Hepatocyte (in vitro differentiated cells): Measurements from ENCODE around the gene ABHD16A. TPM values are rescaled to one million over a fixed set of nuclear protein-coding genes. Genes with fewer than 3 reads are reported as not detected.

Source experiments
- DNase-seq: peaks from one replicate; pipeline ENCODE4 v3.0.0-alpha.2; 2016; ENCODE audit warnings: low spot score
- H2AFZ ChIP-seq: fragments of 200-600 bp; sonication (generic); 2 replicates; pipeline ENCODE4 v1.6.0; 2016; ENCODE audit warnings: antibody characterized with exemption, mild to moderate bottlenecking
- H3K27ac ChIP-seq: fragments of 200-600 bp; sonication (generic); 2 replicates; pipeline ENCODE4 v1.5.1; 2016; ENCODE audit warnings: mild to moderate bottlenecking
- H3K27me3 ChIP-seq: fragments of 200-600 bp; sonication (generic); 2 replicates; pipeline ENCODE4 v1.6.1; 2016
- H3K36me3 ChIP-seq: fragments of 200-600 bp; sonication (generic); replicated peaks from 2 replicates; pipeline ENCODE4 v1.5.1; 2016; ENCODE audit warnings: low read depth; ENCODE audit not compliant: insufficient read depth
- H3K4me1 ChIP-seq: fragments of 200-600 bp; sonication (generic); 2 replicates; pipeline ENCODE4 v1.5.1; 2016; ENCODE audit warnings: mild to moderate bottlenecking, moderate library complexity; ENCODE audit not compliant: insufficient read depth
- H3K4me2 ChIP-seq: fragments of 200-600 bp; sonication (generic); 2 replicates; pipeline ENCODE4 v1.6.0; 2016
- H3K4me3 ChIP-seq: fragments of 200-600 bp; sonication (generic); 2 replicates; pipeline ENCODE4 v1.5.1; 2016; ENCODE audit warnings: mild to moderate bottlenecking
- H3K79me2 ChIP-seq: fragments of 200-600 bp; sonication (generic); 2 replicates; pipeline ENCODE4 v1.6.0; 2017; ENCODE audit warnings: mild to moderate bottlenecking
- H3K9me2 ChIP-seq: fragments of 200-600 bp; sonication (generic); replicated peaks from 2 replicates; pipeline ENCODE4 v1.6.0; 2017; ENCODE audit warnings: mild to moderate bottlenecking; ENCODE audit not compliant: insufficient read depth
- H3K9me3 ChIP-seq: fragments of 200-600 bp; sonication (generic); 2 replicates; pipeline ENCODE4 v1.5.1; 2016; ENCODE audit warnings: low read depth, mild to moderate bottlenecking
- H4K20me1 ChIP-seq: fragments of 200-600 bp; sonication (generic); 2 replicates; pipeline ENCODE4 v1.6.0; 2016; ENCODE audit warnings: mild to moderate bottlenecking; ENCODE audit not compliant: insufficient read depth, poor library complexity, severe bottlenecking
- EZH2 ChIP-seq: fragments of 200-600 bp; sonication (generic); IDR thresholded peaks from 2 replicates; pipeline ENCODE4 v1.6.1; 2016; ENCODE audit warnings: antibody characterized with exemption, mild to moderate bottlenecking, borderline replicate concordance
- EZH2phosphoT487 ChIP-seq: fragments of 200-600 bp; sonication (generic); IDR thresholded peaks from one replicate; pipeline ENCODE4 v1.6.1; 2018; ENCODE audit warnings: antibody characterized with exemption, mild to moderate bottlenecking, low read depth, moderate library complexity; ENCODE audit not compliant: unreplicated experiment, severe bottlenecking
- WGBS: methylation state at CpG from one replicate; pipeline ENCODE4 v1.1.6; 2016; ENCODE audit warnings: low lambda C conversion rate; ENCODE audit errors: missing lambda C conversion rate; 5-methylcytosine and 5-hydroxymethylcytosine counted together
- polyA plus RNA-seq: library from polyadenylated mRNA; unstranded; fragments of >200 nt; fragmentation: Nextera tagmentation; extraction: Ambion mirVana; gene quantifications from 2 replicates; pipeline ENCODE4 v1.2.1, GENCODE V29; 2016
- total RNA-seq: library from RNA; depleted of rRNA; stranded (reverse); fragments of >200 nt; gene quantifications from 2 replicates; pipeline ENCODE4 v1.2.3, GENCODE V29; 2014
- TF ChIP-seq, protein P1 (sequence below): fragments of 200-600 bp; sonication (generic); IDR thresholded peaks from 2 replicates; pipeline ENCODE4 v1.5.1; 2016; ENCODE audit warnings: antibody characterized with exemption, mild to moderate bottlenecking; ENCODE audit not compliant: poor library complexity

Gene ABHD16A
- total and polyA plus RNA-seq, 2 experiments from 2014 or later, result 63.2 to 94.7 TPM

DNA sequence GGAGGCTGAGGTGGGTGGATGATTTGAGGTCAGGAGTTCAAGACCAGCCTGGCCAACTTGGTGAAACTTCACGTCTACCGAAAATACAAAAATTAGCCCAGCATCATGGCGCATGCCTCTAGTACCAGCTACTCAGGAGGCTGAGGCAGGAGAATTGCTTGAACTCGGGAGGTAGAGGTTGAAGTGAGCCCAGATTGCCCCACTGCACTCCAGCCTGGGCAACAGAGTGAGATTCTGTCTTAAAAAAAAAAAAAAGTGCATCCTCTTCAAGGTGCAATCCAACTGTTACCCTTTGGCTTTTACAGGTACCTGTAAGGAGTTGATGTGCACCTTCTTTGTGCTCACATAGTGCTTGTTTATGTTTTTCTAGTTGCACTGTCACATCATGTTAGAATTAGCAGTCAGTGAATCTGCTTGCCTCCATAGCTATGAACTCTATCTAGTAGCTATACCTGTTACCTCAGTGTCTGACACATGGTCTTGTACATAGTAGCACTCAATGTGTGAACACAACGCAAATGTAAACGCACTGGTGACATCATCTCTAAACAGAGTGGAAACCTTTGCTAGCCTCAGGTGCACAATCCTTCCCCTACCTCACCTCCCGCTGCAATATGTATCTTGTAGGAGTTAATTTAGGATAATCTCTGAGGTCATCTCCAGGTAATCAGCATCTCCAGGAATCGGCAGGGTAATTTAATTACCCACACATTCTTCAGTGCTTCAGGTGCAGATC lies 46.3 kb upstream of the ABHD16A start:
- WGBS, result 82% methylated on average over 8 of the region's 8 CpGs
- H4K20me1 ChIP-seq, result no peaks in the 10 kb centered on the region
- no peak for TF ChIP-seq EZH2
- TF ChIP-seq, protein P1, sequence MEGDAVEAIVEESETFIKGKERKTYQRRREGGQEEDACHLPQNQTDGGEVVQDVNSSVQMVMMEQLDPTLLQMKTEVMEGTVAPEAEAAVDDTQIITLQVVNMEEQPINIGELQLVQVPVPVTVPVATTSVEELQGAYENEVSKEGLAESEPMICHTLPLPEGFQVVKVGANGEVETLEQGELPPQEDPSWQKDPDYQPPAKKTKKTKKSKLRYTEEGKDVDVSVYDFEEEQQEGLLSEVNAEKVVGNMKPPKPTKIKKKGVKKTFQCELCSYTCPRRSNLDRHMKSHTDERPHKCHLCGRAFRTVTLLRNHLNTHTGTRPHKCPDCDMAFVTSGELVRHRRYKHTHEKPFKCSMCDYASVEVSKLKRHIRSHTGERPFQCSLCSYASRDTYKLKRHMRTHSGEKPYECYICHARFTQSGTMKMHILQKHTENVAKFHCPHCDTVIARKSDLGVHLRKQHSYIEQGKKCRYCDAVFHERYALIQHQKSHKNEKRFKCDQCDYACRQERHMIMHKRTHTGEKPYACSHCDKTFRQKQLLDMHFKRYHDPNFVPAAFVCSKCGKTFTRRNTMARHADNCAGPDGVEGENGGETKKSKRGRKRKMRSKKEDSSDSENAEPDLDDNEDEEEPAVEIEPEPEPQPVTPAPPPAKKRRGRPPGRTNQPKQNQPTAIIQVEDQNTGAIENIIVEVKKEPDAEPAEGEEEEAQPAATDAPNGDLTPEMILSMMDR, result no peak
- no peak for TF ChIP-seq EZH2phosphoT487
- no peak overlapping the region for H2AFZ ChIP-seq
- H3K36me3 ChIP-seq, result no peaks in the 10 kb centered on the region
- H3K27me3 ChIP-seq, result no peaks in the 10 kb centered on the region
- no peaks in the 10 kb centered on the region for H3K4me1 ChIP-seq
- no peaks in the 10 kb centered on the region for H3K9me2 ChIP-seq
- DNase-seq, result peak; percentile 25
- H3K4me3 ChIP-seq, result no peak overlapping the region
- no peak overlapping the region for H3K27ac ChIP-seq
- no peaks in the 10 kb centered on the region for H3K9me3 ChIP-seq
- no peaks in the 10 kb centered on the region for H3K79me2 ChIP-seq
- H3K4me2 ChIP-seq, result no peak overlapping the region

DNA sequence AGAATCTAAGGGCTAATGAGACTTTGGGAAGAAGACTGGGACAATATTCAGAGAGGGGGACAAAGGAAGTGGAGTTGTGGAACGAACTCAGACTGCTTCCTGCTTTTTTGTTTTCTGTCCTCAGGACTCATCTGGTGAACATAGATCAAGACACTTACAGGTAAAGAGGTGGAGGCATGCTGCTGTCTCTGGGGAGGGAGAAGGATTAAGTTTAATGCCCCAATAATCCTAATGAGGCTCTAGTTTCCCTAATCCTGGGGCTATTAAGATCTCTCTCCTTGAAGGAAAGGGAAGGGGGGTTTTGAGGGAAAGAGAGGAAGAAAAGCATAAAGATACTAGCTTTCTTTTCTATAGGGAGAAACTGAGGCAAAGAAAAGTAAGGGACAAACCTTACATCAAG lies 41.3 kb upstream of the ABHD16A start:
- DNase-seq, result no peak
- TF ChIP-seq, protein P1, result no peak
- TF ChIP-seq EZH2 (no peak), EZH2phosphoT487 (no peak)
- 42% methylated on average over 1 of the region's 1 CpG for WGBS

DNA sequence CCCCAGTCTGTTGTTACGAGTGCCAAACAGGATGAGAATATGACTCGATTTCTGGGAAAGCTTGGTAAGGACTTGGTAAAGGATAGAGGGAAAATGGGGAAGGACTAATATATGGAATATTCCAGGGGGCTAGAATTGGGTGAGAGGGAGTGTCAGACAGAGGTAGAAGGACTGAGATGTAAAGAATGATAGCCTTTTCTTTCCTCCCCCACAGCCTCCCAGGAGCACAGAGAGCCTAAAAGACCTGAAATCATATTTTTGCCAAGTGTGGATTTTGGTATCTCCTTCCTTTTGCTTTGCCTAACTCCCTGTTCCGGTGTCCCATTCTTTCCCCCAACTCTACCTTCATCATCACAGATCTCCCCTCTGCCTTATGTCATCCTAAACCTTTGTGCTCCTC lies 39.8 kb upstream of the ABHD16A start:
- no peak for DNase-seq
- TF ChIP-seq, protein P1, result no peak
- TF ChIP-seq EZH2 (no peak), EZH2phosphoT487 (no peak)
- no peak overlapping the region for H3K27ac ChIP-seq
- no peaks in the 10 kb centered on the region for H4K20me1 ChIP-seq
- no peak overlapping the region for H3K4me2 ChIP-seq
- H3K9me3 ChIP-seq, result no peaks in the 10 kb centered on the region
- no peaks in the 10 kb centered on the region for H3K79me2 ChIP-seq
- no peak overlapping the region for H2AFZ ChIP-seq
- no peaks in the 10 kb centered on the region for H3K27me3 ChIP-seq
- H3K4me1 ChIP-seq, result peaks cover 16% of the 10 kb centered on the region
- no peak overlapping the region for H3K4me3 ChIP-seq
- no peaks in the 10 kb centered on the region for H3K9me2 ChIP-seq
- 97% methylated on average over 3 of the region's 3 CpGs for WGBS
- no peaks in the 10 kb centered on the region for H3K36me3 ChIP-seq

More for the DNA sequence above, 41.3 kb upstream of the ABHD16A start:
- H2AFZ ChIP-seq, result no peak overlapping the region
- H3K4me2 ChIP-seq, result no peak overlapping the region
- no peaks in the 10 kb centered on the region for H3K36me3 ChIP-seq
- no peaks in the 10 kb centered on the region for H3K27me3 ChIP-seq
- H3K9me3 ChIP-seq, result no peaks in the 10 kb centered on the region
- no peaks in the 10 kb centered on the region for H4K20me1 ChIP-seq
- peaks cover 6% of the 10 kb centered on the region for H3K4me1 ChIP-seq
- no peaks in the 10 kb centered on the region for H3K9me2 ChIP-seq
- H3K27ac ChIP-seq, result no peak overlapping the region
- H3K79me2 ChIP-seq, result no peaks in the 10 kb centered on the region
- H3K4me3 ChIP-seq, result no peak overlapping the region
